HG02610 (cell line): Measurements from ENCODE around the gene GOSR1.
"Not testable (repeated sequence)": the region's sequence is repeated elsewhere in the genome, so short reads cannot be mapped to it uniquely, and the experiment has no call there.

Source experiments
- ATAC-seq: cut with Tn5 transposase; IDR thresholded peaks from one replicate; pipeline ENCODE4 v1.9.1; 2021; ENCODE audit warnings: mild to moderate bottlenecking, moderate library complexity; ENCODE audit not compliant: unreplicated experiment

Gene GOSR1

DNA sequence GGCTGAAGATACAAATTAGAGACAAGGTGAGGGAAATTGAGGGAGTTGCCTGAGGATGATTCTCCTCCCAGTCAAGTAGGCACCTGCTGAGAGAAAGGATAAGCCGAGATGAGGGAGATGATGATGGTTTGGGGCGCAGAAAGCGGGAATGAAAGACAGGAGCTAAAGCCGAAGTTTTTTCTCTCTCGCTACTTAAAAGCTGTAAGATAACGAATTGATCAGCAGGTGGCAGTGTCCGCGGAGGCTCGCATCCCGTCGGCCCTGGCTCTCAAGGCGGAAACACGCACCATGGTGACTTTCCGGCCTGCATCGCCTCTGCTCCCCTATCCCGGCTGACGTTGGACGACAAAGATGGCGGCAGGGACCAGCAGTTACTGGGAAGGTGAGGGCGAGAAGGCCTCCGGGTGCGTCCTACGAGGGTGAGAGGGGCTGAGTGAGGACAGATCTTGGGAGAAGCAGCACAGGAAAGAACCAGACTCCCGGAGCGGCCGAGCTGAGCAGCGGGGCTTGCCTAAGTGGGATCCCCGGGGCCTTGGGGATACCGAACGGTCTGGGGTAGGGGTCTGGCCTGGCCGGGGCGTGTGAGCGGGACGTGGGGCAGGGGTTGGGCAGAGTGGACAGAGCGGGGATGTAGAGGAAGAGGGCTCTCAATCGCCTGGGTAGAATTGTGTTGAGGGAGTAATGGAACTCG is at the start of gene GOSR1:
Gene GOSR1, plus strand, starts transcription at position 326 of the 691 bp plus-strand sequence. Its CDS starts 26 bp downstream, at position 352.
- ATAC-seq: peak; percentile 94

DNA sequence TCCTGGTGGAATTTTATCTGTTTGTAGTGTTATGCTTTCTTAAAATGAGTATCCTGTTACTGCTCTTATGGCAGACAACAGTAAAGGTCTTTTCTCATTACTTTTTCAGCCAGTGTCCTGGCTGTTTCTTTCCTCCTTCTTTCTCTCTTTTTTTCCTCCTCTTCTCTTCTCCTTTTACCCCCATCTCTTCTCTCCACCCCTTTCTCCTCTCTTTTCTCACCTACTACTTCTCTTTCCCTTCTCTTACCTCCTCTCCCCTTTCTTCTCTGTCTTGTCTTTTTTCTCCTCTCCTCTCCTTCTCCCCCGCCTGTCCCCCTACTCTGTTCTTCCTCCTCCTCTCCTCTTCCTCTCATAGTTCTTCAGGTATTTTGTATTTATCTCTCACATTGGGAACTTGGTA is 49.6 kb upstream of the GOSR1 start:
- ATAC-seq: no peak

- no peak for ATAC-seq
Measured at GRCh38 chr17:30429155-30429554, 48.1 kb upstream of the GOSR1 start.

- ATAC-seq: no peak
Measured at GRCh38 chr17:30433514-30433913, 43.7 kb upstream of the GOSR1 start.

DNA sequence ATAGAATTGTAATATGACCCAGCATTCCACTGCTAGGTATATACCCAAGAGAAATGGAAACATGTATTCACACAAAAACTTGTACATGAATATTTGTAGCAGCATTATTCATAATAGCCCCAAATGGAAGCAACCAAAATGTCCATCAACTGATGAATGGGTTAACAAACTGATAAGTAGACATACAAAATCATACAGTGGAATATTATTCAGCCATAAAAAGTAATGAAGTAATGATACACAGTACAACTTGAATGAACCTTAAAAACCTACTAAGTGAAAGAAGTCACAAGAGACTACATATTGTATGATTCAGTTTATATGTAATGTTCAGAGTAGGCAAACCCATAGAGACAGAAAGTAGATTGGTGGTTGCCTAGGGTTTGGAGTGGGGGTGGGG is 40.5 kb upstream of the GOSR1 start:
- no peak for ATAC-seq

GRCh38 chr17:30443721-30444120 is 33.5 kb upstream of the GOSR1 start:
- no peak for ATAC-seq

DNA sequence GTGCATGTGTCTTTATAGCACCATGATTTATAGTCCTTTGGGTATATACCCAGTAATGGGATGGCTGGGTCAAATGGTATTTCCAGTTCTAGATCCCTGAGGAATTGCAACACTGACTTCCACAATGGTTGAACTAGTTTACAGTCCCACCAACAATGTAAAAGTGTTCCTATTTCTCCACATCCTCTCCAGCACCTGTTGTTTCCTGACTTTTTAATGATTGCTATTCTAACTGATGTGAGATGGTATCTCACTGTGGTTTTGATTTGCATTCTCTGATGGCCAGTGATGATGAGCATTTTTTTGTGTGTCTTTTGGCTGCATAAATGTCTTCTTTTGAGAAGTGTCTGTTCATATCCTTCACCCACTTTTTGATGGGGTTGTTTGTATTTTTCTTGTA is 30.6 kb upstream of the GOSR1 start:
- ATAC-seq: not testable (repeated sequence)

GRCh38 chr17:30449480-30449879 is 27.7 kb upstream of the GOSR1 start:
- no peak for ATAC-seq

DNA sequence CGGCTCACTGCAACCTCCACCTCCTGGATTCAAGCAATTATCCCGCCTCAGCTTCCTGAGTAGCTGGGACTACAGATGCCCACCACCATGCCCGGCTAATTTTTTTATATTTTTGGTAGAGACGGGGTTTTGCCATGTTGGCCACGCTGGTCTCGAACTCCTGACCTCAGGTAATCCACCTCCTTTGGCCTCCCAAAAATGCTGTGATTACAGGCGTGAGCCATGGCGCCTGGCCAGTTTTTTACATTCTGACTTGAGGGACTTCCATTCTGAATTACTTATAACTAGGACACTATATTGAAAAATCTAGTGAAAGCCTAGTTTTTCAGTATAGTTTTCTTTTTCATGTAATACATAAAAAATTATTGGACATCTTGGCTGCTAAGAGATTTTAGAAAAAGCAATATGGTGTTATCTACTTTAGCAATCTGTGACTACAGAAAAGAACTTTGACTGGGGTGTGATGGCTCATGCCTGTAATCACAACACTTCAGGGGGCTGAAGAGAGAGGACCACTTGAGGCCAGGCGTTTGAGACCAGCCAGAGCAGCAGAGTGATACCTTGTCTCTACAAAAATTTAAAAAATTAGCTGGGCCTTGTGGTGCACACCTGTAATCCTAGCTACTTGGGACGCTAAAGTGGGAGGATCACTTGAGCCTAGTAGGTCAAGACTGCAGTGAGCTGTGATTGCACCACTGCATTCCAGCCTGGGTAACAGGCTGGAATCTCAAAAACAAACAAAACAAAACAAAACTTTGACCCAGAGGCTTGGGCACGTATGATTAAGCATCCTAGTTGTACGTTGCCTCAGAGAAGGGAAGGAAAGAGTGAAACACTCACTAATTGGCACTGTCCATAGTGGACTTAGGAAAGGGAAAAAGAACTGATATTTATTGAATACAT is 26.8 kb upstream of the GOSR1 start:
- no peak for ATAC-seq

GRCh38 chr17:30454635-30455034 is 22.6 kb upstream of the GOSR1 start:
- no peak for ATAC-seq

GRCh38 chr17:30458371-30458770 is 18.8 kb upstream of the GOSR1 start:
- ATAC-seq: no peak

DNA sequence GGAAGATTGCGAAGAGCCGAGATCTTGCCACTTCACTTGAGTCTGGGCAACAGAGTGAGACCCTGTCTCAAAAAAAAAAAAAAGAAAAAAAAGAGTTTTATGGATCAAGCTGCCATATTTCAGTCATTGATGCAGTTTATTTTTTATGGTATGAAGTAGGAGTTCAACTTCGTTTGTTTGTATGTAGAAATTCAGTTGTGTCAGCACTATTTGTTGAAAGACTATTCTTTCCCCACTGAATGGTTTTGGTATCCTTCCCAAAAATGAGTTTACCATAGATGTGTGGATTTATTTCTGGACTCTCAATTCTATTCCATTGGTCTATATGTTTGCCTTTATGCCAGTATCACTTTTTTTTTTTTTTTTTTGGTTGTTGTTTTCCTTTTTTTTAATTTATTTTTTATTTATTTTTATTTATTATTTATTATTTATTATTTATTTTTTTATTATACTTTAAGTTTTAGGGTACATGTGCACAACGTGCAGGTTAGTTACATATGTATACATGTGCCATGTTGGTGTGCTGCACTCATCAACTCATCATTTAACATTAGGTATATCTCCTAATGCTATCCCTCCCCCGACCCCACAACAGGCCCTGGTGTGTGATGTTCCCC is 18.3 kb upstream of the GOSR1 start:
- ATAC-seq: not testable (repeated sequence)

DNA sequence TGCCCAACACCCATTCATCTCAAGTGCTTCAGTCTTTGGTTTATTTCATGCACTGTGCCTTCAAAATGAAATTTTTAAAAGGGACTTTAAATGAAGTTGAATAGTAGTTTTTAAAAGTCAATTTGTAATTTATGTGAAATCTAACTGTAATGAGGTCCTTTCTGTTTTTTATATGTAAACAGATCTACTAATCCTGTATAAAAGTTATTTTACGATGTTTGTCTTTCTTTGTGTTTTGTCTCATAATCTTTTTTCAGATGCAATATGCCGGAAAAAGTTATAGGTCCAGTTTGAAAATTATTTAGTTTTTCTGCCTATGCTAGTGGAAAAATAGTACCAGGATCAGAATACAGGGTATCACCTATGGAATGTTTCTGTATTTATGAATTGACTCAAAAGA is 8.7 kb upstream of the GOSR1 start:
- ATAC-seq: no peak

- ATAC-seq: no peak
Measured at GRCh38 chr17:30472238-30472890, 4.8 kb upstream of the GOSR1 start.

- no peak for ATAC-seq
Measured at GRCh38 chr17:30475206-30475605, 2.0 kb upstream of the GOSR1 start.

GRCh38 chr17:30476726-30477082 is 504 bp upstream of the GOSR1 start:
- ATAC-seq: peak; percentile 17

DNA sequence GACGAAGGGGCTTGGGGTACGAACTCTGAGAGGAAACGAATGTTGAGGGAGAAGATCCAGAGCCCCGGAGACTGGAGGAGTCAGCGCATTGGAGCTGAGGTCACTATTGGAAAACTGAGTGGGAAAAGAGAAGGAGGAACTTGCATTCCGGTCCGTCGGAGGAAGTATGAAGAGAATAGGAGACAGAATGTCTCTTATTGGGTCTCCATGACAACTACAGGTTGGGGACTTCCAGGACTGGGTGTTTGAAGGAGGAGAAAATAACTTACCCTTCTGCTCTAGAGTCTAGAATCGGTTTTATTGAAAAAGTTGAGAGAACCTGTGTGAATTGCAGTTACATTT is 537 bp downstream of the GOSR1 start:
- no peak for ATAC-seq

GRCh38 chr17:30482555-30482954 is 5.3 kb downstream of the GOSR1 start:
- no peak for ATAC-seq

GRCh38 chr17:30483159-30483558 is 6.0 kb downstream of the GOSR1 start:
- ATAC-seq: no peak

- no peak for ATAC-seq
Measured at GRCh38 chr17:30493780-30494179, 16.6 kb downstream of the GOSR1 start.

DNA sequence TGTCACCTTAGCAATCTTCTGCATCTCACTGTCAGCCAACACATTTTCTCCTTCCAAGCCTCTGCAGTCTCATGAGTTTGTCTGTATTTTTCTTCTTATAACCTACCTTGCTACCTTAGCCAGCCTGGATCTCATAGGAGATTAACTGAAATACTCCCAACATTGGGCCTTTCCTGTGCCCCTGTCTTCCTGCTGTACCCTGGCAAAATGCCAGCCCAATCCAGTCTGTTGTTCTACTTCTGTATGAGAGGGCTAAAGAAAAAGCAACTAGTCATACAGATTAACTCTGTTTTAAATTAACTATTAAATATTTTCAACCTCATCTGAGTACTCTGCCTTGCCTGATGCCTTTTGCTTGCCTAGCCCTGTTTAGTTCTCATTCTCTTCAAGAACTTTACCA is 18.4 kb downstream of the GOSR1 start:
- no peak for ATAC-seq
